T-helper 2 cell (primary cell): Measurements from ENCODE around the gene BTBD9.
A peak's percentile ranks its signal among the peaks of the same experiment; 100 is the strongest.

Source experiments
- DNase-seq, 5 experiments: peaks; one replicate each; pipeline versions ENCODE4 v3.0.0 to v3.0.0-alpha.2; 2012 to 2022

The BTBD9 gene

GRCh38 chr6:38552121-38552520 lies 87.6 kb downstream of the BTBD9 start:
- DNase-seq: no peak

DNA sequence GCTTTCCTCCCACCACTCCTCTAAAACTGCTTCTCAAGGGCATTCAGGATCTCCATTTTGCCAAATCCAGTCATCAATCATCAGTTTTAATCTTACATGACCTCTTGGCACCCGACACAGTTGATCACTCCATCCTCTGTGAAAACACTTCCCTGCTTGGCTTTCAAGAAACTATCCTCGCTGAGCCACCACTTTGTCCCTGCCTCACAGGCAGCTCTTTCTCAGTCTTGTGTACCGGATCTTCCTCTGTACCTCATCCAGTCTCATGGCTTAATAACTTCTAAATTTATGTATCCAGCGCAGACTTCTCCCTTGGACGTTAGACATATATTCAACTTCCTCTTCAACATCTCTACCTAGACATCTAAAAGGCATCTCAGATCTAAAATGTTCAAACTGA lies 89.9 kb downstream of the BTBD9 start:
- no peak for DNase-seq

- DNase-seq: no peak
These were observed 90.5 kb downstream of the BTBD9 start for GRCh38 chr6:38549180-38549579.

DNA sequence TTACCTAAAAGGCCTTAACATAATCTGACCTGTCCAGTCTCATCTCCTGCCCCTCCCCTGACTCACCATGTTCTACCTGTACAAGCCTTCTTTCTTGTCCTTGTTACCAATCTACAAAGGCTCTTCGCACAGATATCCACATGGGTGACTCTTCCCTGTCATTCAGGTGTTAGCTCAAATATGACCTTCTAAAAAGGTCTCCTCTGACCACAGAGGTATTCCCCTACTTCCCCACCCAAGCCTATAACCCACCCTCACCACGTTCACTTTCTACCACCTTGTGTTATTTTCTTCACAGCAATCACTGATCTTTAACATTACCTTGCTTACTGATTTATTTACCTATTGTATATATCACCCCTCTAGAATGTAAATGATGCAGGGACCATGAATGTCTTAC lies 96.7 kb downstream of the BTBD9 start:
- DNase-seq: no peak

DNA sequence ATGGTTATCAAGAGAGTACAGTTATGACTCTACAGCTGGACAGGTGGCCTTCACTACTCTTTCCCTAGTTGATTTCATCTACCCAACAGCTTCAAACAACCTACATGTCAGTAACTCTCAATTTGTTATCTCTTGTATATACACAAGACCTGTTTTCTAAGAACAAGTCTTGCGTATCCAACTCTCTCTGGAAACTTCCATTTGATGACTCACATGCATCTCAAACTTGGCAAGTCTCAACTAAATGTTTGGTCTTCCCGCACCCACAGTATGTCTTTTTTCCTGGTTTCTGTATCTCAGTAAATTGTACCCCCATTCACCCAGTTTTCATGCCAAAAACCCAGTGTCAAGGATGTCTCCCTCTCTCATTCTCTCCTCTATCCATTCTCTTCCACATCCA lies 97.7 kb downstream of the BTBD9 start:
- DNase-seq: peak in 1 of 5 experiments; percentile 5

GRCh38 chr6:38533064-38533463 lies 106.7 kb downstream of the BTBD9 start:
- DNase-seq: no peak

GRCh38 chr6:38531134-38531533 lies 108.6 kb downstream of the BTBD9 start:
- no peak for DNase-seq

DNA sequence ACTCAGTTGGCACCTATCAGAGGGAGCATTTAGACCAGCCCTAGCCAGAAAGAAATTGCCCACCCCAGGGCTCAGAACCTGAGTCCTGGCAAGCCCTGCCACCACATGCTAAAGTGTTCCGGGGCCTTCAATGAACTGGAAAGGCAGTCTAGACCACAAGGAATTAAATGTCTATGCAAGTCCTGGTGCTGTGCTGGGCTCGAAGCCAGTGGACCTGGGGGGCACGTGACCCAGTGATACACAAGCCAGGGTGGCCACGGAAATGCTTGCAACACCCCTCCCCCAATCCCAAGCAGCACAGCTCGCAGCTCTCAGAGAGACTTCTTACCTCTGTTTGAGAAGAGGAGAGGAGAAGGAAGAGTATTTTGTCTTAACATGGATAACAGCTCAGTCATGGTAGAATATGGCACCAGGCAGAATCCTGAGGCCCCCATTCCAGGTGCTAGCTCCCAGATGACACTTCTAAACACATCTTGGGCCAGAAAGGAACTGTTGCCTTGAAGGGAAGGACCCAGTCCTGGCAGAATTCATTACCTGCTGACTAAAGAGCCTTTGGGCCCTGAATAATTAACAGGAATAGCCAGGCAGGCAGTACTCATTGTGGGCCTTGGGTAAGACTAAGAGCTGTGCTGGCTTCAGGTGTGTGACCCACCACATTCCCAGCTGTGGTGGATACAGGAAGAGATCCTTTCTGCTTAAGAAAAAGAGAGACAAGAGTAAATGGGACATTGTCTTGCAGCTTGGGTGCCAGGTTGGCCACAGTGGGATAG lies 111.3 kb downstream of the BTBD9 start:
- DNase-seq: no peak

DNA sequence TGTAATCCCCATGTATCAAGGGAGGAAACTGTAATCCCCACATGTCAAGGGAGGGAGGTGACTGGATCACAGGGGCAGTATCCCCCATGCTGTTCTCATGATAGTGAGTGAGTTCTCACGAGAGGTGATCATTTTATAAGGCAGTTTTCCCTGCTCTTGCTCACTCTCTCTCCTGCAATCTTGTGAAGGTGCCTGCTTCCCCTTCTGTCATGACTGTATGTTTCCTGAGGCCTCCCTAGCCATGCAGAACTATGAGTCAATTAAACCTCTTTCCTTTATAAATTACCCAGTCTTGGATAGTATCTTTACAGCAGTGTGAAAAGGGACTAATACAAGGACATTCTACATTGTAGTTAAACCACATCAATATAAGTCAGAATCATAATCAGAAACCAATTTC lies 112.4 kb downstream of the BTBD9 start:
- DNase-seq: no peak

- DNase-seq: no peak
These were observed 113.8 kb downstream of the BTBD9 start for GRCh38 chr6:38525888-38526287.

DNA sequence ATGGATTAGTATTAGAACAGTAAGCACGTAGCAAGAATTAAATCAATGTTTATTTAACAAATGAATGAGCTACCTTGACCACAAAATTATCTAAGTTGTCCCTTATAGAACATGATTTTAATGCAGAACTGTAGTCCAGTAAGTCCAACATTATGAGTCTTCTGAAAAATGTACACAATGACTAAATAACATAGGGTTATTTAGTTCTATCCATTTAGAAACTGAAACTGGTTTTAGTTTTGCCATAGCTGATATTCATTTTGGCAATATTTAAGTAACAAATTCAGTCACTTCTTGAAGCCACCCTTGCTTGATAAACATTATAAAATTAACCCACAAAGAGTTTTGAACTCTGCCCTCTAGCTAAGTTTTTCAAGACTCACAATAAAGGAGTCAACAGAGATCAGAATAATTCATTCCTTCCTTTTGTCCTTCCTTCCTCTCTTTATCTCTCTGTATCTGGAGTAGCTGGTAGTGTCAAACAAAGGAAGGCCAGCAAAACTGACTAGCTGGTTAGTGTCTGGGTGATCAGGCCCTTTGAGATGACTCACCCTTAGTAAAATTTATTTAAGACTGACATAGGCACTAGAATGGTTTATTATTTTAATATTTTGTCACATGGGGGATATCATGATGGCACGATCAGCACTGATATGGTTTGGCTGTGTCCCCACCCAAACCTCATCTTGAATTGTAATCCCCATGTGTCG lies 115.1 kb downstream of the BTBD9 start:
- no peak for DNase-seq

GRCh38 chr6:38522322-38522721 lies 117.4 kb downstream of the BTBD9 start:
- no peak for DNase-seq

GRCh38 chr6:38518511-38519304 lies 121.0 kb downstream of the BTBD9 start:
- no peak for DNase-seq

GRCh38 chr6:38517005-38517404 lies 122.7 kb downstream of the BTBD9 start:
- DNase-seq: no peak

DNA sequence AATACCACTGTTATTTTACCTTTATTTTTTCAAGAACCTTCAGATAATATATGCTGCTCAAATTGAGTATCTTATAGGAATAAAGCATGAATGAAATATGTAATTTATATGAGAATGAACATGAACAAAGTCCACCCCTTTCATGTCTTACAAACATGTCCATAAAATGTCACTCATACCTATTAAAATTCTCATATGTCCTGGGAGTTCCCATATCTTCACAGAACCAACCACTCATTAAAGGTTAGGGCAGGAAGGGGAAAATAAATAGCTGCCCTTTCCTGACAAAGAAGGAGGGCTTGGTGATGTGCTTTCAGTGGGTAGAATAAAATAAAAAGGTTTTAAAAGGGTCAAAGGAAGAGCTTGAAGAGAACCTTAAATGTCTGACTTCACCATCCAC lies 125.3 kb downstream of the BTBD9 start:
- DNase-seq: no peak

GRCh38 chr6:38512211-38512610 lies 127.5 kb downstream of the BTBD9 start:
- no peak for DNase-seq

DNA sequence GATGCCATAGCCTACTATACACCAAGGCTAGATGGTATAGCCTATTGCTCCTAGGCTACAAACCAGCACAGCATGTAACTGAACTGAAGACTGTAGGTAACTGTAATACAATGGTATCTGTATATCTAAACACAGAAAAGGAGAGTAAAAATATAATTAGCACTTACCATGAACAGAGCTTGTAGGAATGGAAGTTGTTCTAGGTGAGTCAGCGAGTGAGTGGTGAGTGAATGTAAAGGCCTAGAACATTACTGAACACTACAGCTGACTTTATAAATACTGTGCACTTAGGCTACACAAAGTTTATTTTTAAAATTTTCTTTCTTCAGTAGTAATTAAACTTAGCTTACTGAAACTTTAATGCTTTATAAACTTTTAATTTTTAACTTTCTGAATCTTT lies 129.5 kb downstream of the BTBD9 start:
- DNase-seq: no peak

- no peak for DNase-seq
These were observed 130.0 kb downstream of the BTBD9 start for GRCh38 chr6:38509713-38510112.

DNA sequence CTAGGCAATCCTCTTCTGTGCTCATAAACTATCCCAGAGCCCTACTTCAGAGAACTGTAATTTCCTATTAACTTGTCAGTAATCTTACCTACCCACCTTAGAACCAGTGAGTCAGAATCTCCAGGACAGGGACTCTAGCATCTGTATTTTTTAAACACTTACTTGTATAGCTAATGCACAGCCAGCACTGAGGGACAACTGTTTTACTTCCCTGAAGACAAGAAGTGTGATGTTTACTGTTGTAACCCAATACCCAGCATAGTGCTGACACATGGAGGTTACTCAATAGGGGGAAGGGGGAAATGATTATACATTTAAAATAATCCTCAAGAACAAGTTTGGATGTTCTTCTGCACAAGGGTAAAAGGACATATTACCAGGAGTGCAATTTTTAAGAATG lies 130.8 kb downstream of the BTBD9 start:
- DNase-seq: no peak

GRCh38 chr6:38508286-38508685 lies 131.4 kb downstream of the BTBD9 start:
- no peak for DNase-seq

DNA sequence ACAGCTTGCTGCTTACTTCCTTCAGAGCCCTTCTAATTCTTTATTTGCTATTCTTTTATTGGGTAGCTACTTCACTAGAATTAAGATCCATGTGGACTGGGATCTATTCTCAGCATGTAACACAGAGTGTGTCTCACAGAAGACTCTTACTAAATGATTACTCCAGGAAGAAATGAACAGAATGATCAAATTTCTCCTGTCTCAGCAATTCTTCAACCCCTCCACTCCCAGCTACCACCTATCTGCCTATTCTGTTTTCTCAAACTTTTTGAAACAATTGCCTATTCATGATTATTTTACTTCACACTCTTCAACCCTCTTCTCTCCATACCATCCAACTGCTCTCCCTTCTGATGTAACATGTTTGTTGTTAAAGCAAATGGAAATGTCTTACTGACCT lies 132.6 kb downstream of the BTBD9 start:
- DNase-seq: no peak

DNA sequence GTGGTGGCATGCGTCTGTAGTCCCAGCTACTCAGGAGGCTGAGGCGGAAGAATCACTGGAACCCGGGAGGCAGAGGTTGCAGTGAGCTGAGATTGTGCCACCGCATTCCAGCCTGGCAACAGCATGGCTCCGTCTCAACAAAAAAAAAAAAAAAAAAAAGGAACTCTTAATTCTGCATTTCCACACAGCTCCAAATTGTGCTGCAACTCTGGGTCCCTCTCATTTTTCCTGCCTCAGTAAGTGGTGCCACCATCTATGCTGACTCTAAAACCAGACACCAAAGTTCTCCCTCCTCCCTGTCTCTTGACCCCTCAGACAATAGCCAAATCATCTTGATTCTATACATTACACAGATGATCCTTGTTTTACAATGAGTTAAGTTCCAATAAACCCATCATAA lies 133.9 kb downstream of the BTBD9 start:
- DNase-seq: no peak

DNA sequence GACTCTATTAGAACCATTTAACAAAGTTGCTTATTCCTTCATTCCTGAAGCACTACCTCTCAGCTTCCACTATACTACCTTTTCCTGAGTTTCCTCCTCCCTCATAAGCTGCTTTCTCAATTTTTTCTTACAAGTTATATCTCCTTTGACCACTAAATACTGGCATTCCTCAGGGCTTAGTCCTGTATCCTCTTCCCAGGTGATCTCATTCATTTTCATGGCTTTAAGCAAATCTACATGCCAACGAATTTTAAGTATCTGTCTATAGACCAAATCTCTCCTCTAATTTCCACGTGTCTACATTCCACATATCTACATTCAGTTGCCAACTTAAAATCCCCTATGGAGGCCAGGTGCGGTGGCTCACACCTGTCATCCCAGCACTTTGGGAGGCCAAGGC lies 134.7 kb downstream of the BTBD9 start:
- DNase-seq: no peak
